K562 (cell line): ENCODE results near the gene ZMIZ1. TPM values are rescaled to one million over a fixed set of nuclear protein-coding genes. Genes with fewer than 3 reads are reported as not detected.
A peak's percentile ranks its signal among the peaks of the same experiment; 100 is the strongest.

Experiments used
- CEBPB ChIP-seq: fragments of 450-650 bp; IDR thresholded peaks from 2 replicates; pipeline ENCODE4 v1.6.1; 2016; ENCODE audit warnings: missing genetic modification characterization, missing compliant biosample characterization
- FOSL1 ChIP-seq: fragments of 200-800 bp; sonication (Bioruptor generic); conservative IDR thresholded peaks from 2 replicates; pipeline ENCODE4 v1.6.1; 2016; ENCODE audit warnings: missing genetic modification characterization, missing compliant biosample characterization
- FOXJ3 ChIP-seq: sonication (generic); formaldehyde crosslinking; IDR thresholded peaks from 2 replicates; pipeline ENCODE4 v1.4.0; 2020; ENCODE audit warnings: mild to moderate bottlenecking, missing genetic modification reagents
- FOXK2 ChIP-seq, 2 experiments: fragments of 450-650 bp; IDR thresholded peaks in 1 of 2; conservative IDR thresholded peaks in 1 of 2; 2 replicates each; pipeline ENCODE4 v1.6.1; 2016; ENCODE audit warnings: low read depth in 2 of 2, mild to moderate bottlenecking in 1 of 2
- GABPB2 ChIP-seq: fragments of 250-450 bp; sonication (Bioruptor Pico); conservative IDR thresholded peaks from 2 replicates; pipeline ENCODE4 v1.5.1; 2021; ENCODE audit warnings: mild to moderate bottlenecking
- GTF2F1 ChIP-seq: IDR thresholded peaks from 2 replicates; pipeline ENCODE4 v1.6.1; 2011; ENCODE audit warnings: low read depth, low read length, improper control_type of control experiment
- HNRNPLL ChIP-seq: fragments of 200-400 bp; formaldehyde crosslinking; IDR thresholded peaks from 2 replicates; pipeline ENCODE4 v1.6.1; 2017; ENCODE audit warnings: low read length, low read depth, mild to moderate bottlenecking; ENCODE audit not compliant: poor library complexity, severe bottlenecking
- HOMEZ ChIP-seq: fragments of 250-450 bp; sonication (Bioruptor Pico); IDR thresholded peaks from 2 replicates; pipeline ENCODE4 v1.4.0; 2020; ENCODE audit warnings: mild to moderate bottlenecking, moderate library complexity
- KLF1 ChIP-seq: fragments of 450-650 bp; IDR thresholded peaks from 2 replicates; pipeline ENCODE4 v1.6.1; 2016; ENCODE audit warnings: missing genetic modification characterization, missing compliant biosample characterization
- KLF10 ChIP-seq: fragments of 250-450 bp; sonication (Bioruptor Pico); IDR thresholded peaks from 2 replicates; pipeline ENCODE4 v1.6.1; 2021; ENCODE audit warnings: matching md5 sums
- KLF13 ChIP-seq: fragments of 450-650 bp; IDR thresholded peaks from 2 replicates; pipeline ENCODE4 v1.6.1; 2016; ENCODE audit warnings: missing genetic modification characterization, low read depth, mild to moderate bottlenecking, missing compliant biosample characterization, moderate library complexity, borderline replicate concordance
- MEIS2 ChIP-seq: fragments of 450-650 bp; IDR thresholded peaks from 2 replicates; pipeline ENCODE4 v1.6.1; 2014; ENCODE audit warnings: mild to moderate bottlenecking; ENCODE audit not compliant: partially characterized antibody
- MLX ChIP-seq, 2 experiments: fragments of 450-650 bp in 1 of 2; sonication (generic) in 1 of 2; formaldehyde crosslinking; conservative IDR thresholded peaks; 2 replicates each; pipeline versions ENCODE4 v1.4.0 to v1.8.1; 2020 to 2022; ENCODE audit warnings: mild to moderate bottlenecking in 1 of 2, missing genetic modification reagents in 1 of 2
- NELFE ChIP-seq: IDR thresholded peaks from 2 replicates; pipeline ENCODE4 v1.6.1; 2011; ENCODE audit warnings: mild to moderate bottlenecking; ENCODE audit not compliant: insufficient read depth, insufficient read length
- NFIX ChIP-seq: fragments of 250-450 bp; sonication (Bioruptor Pico); IDR thresholded peaks from 2 replicates; pipeline ENCODE4 v1.4.0; 2020; ENCODE audit warnings: low read depth, mild to moderate bottlenecking, moderate library complexity
- PKNOX1 ChIP-seq: fragments of 450-650 bp; IDR thresholded peaks from 2 replicates; pipeline ENCODE4 v1.6.1; 2016
- PRMT5 ChIP-seq: sonication (generic); formaldehyde crosslinking; IDR thresholded peaks from 2 replicates; pipeline ENCODE4 v1.5.0; 2020; ENCODE audit warnings: missing genetic modification reagents
- RBFOX2 ChIP-seq: fragments of 200-400 bp; formaldehyde crosslinking; IDR thresholded peaks from 2 replicates; pipeline ENCODE4 v1.6.1; 2017; ENCODE audit warnings: low read depth, mild to moderate bottlenecking, low read length, moderate library complexity
- SMC3 ChIP-seq: conservative IDR thresholded peaks from 2 replicates; pipeline ENCODE4 v1.6.1; 2011; ENCODE audit warnings: low read depth, low read length, improper control_type of control experiment; ENCODE audit not compliant: insufficient read depth
- ZKSCAN8 ChIP-seq: fragments of 200-800 bp; sonication (Bioruptor generic); IDR thresholded peaks from 2 replicates; pipeline ENCODE4 v1.6.1; 2016; ENCODE audit warnings: missing genetic modification characterization, missing compliant biosample characterization
- ZNF124 ChIP-seq: sonication (generic); formaldehyde crosslinking; IDR thresholded peaks from 2 replicates; pipeline ENCODE4 v1.8.1; 2022; ENCODE audit warnings: missing genetic modification reagents
- ZNF280B ChIP-seq: fragments of 250-450 bp; sonication (Bioruptor Pico); IDR thresholded peaks from 2 replicates; pipeline ENCODE4 v1.5.1; 2021; ENCODE audit warnings: mild to moderate bottlenecking
- ZNF431 ChIP-seq: sonication (generic); formaldehyde crosslinking; IDR thresholded peaks from 2 replicates; pipeline ENCODE4 v1.8.0; 2022; ENCODE audit warnings: mild to moderate bottlenecking, missing genetic modification reagents
- ZNF764 ChIP-seq: fragments of 250-450 bp; sonication (Bioruptor Pico); IDR thresholded peaks from 2 replicates; pipeline ENCODE4 v1.4.0; 2020; ENCODE audit warnings: low read depth, mild to moderate bottlenecking, moderate library complexity
- ZNF766 ChIP-seq: fragments of 200-800 bp; sonication (Bioruptor generic); conservative IDR thresholded peaks from 2 replicates; pipeline ENCODE4 v1.6.1; 2016; ENCODE audit warnings: missing genetic modification characterization, missing compliant biosample characterization
- polyA plus RNA-seq, 8 experiments: library from polyadenylated mRNA; depleted of rRNA in 4 of 8; stranded (reverse) in 5 of 8; unstranded in 3 of 8; fragments of >200 nt; fragmentation: Nextera tagmentation in 2 of 8; fragmentation: Illumina TruSeq in 1 of 8; extraction: Ambion mirVana in 2 of 8; extraction: Trizol in 1 of 8; gene quantifications; 2 replicates each; pipeline versions ENCODE4 v1.2.1 to v1.2.3, GENCODE V29; 2011 to 2014; ENCODE audit warnings: inconsistent platforms in 1 of 8, missing spikeins in 1 of 8
- total RNA-seq, 7 experiments: library from RNA; depleted of rRNA in 6 of 7; stranded (reverse); fragments of >200 nt in 6 of 7; fragmentation: Illumina TruSeq in 2 of 7; extraction: Trizol in 2 of 7; gene quantifications; 2 replicates each; pipeline versions ENCODE4 v1.2.1 to v1.2.3, GENCODE V29; 2011 to 2021; ENCODE audit warnings: low replicate concordance in 1 of 7

The ZMIZ1 gene
- total and polyA plus RNA-seq, 9 of the 15 experiments (the other 6 are each of a cell fraction or from before 2014, with no cell fraction given): 1.0 to 37.3 (median 4.3) TPM

GRCh38 chr10:79347226-79347893 lies 278.6 kb downstream of the ZMIZ1 start, which contains the start of gene PPIF (continued):
- peak; percentile 37; the same call in 1 of the 2 replicates for TF ChIP-seq PKNOX1
- TF ChIP-seq SMC3: peak; percentile 65
- no peak for TF ChIP-seq ZKSCAN8
- no peak for TF ChIP-seq HOMEZ
- TF ChIP-seq GABPB2 (CRISPR knock-in tag): no peak
- no peak for TF ChIP-seq ZNF124 (CRISPR knock-in tag)
- no peak for TF ChIP-seq KLF13
- peak; percentile 45; the same call in 1 of the 2 replicates for TF ChIP-seq ZNF431 (CRISPR knock-in tag)
- no peak for TF ChIP-seq NFIX (CRISPR knock-in tag)
- no peak for TF ChIP-seq KLF10
- no peak for TF ChIP-seq FOXK2 (conservative IDR thresholded peaks at IDR 0.05 in 1 of 2, IDR thresholded peaks at IDR 0.05 in 1 of 2; ENCODE audit: low read depth in 2 of 2)
- no peak for TF ChIP-seq NELFE
- peak; percentile 51 for TF ChIP-seq HNRNPLL
- TF ChIP-seq MLX (CRISPR knock-in tag; conservative IDR thresholded peaks at IDR 0.05): peak in 1 of 2 experiments; percentile 72; a peak in 1 of 4 replicates
- peak; percentile 49 for TF ChIP-seq FOSL1 (tag)
- TF ChIP-seq RBFOX2: peak; percentile 99
- no peak for TF ChIP-seq ZNF280B
- TF ChIP-seq PRMT5 (CRISPR knock-in tag): no peak
- 0 out of 2 replicates have a peak, but pooled peaks have one; percentile 17 for TF ChIP-seq ZNF766 (CRISPR knock-in tag)
- TF ChIP-seq GTF2F1: peak; percentile 75; the same call in 1 of the 2 replicates
- no peak for TF ChIP-seq FOXJ3 (CRISPR knock-in tag)
- TF ChIP-seq ZNF764 (CRISPR knock-in tag): no peak; the same call in 1 of the 2 replicates
- TF ChIP-seq MEIS2: peak; percentile 68
- no peak for TF ChIP-seq KLF1
- no peak for TF ChIP-seq CEBPB (tag)
